Prostate gland (tissue), 2 donors: ENCODE measurements around the gene ADCY6. TPM values are rescaled to one million over a fixed set of nuclear protein-coding genes. Genes with fewer than 3 reads are reported as not detected.

Source experiments
- DNase-seq: peaks from one replicate; pipeline ENCODE4 v3.0.0-alpha.2; 2019; ENCODE audit warnings: low spot score
- H3K27ac ChIP-seq, 2 donors: fragments of 200-600 bp; sonication (generic); 2 replicates each; pipeline ENCODE4 v1.5.1; 2017 to 2019
- H3K27me3 ChIP-seq: fragments of 200-600 bp; sonication (generic); replicated peaks from 2 replicates; pipeline ENCODE4 v1.5.1; 2019; ENCODE audit not compliant: insufficient read depth
- H3K36me3 ChIP-seq, 2 donors: fragments of 200-600 bp; sonication (generic); 1 replicate in 1 of 2; 2 replicates in 1 of 2; pipeline versions ENCODE4 v1.5.1 to v1.8.1; 2017 to 2019
- H3K4me1 ChIP-seq: fragments of 200-600 bp; sonication (generic); replicated peaks from 2 replicates; pipeline ENCODE4 v1.5.1; 2019
- H3K4me3 ChIP-seq, 2 donors: fragments of 200-600 bp; sonication (generic); 2 replicates each; pipeline ENCODE4 v1.5.1; 2017 to 2019
- H3K9me3 ChIP-seq: fragments of 200-600 bp; sonication (generic); 2 replicates; pipeline ENCODE4 v1.5.1; 2017
- CTCF ChIP-seq, 4 experiments: fragments of 200-600 bp in 2 of 4; fragments of 450-650 bp in 2 of 4; sonication (generic) in 2 of 4; IDR thresholded peaks; 1 replicate in 3 of 4; 2 replicates in 1 of 4; pipeline ENCODE4 v1.5.1; 2016 to 2019; ENCODE audit warnings: antibody characterized with exemption in 4 of 4, mild to moderate bottlenecking in 2 of 4, moderate library complexity in 2 of 4
- POLR2A ChIP-seq: fragments of 450-650 bp; IDR thresholded peaks from one replicate; pipeline ENCODE4 v1.6.1; 2016; ENCODE audit warnings: antibody characterized with exemption, mild to moderate bottlenecking
- POLR2AphosphoS5 ChIP-seq: sonication (generic); formaldehyde crosslinking; IDR thresholded peaks from one replicate; pipeline ENCODE4 v1.6.1; 2017; ENCODE audit warnings: antibody characterized with exemption
- WGBS: methylation state at CpG from one replicate; pipeline ENCODE4 v1.1.5; 2018; 5-methylcytosine and 5-hydroxymethylcytosine counted together
- intact Hi-C: fragments of 100-400 bp; cut with DNase I; formaldehyde crosslinking; loops from one replicate; pipeline ENCODE4 v1.14.2; 2022
- total RNA-seq, 2 donors: library from RNA; depleted of rRNA; stranded (reverse); fragments of >200 nt; gene quantifications; one replicate each; pipeline ENCODE4 v1.1.0, GENCODE V29; 2016

Gene ADCY6
- total RNA-seq, 2 donors from 2014 or later = 35.3 to 73.5 TPM

- H3K4me3 ChIP-seq = no peak overlapping the region
- H3K36me3 ChIP-seq = no peaks in the 10 kb centered on the region
- 50% methylated on average over 3 of the region's 3 CpGs for WGBS
- H3K9me3 ChIP-seq = no peaks in the 10 kb centered on the region
- intact Hi-C loops = no loop called here
- H3K27me3 ChIP-seq = no peaks in the 10 kb centered on the region
- no peak for DNase-seq
- H3K4me1 ChIP-seq = peaks cover 17% of the 10 kb centered on the region
- H3K27ac ChIP-seq = no peak overlapping the region
- no peak for TF ChIP-seq POLR2AphosphoS5
- no peak for TF ChIP-seq CTCF (IDR thresholded peaks at IDR 0.05)
- TF ChIP-seq POLR2A = no peak
Observed at GRCh38 chr12:48779869-48780268, 9.0 kb downstream of the ADCY6 start.

GRCh38 chr12:48777501-48778400 is 11.1 kb downstream of the ADCY6 start:
- WGBS = 82% methylated on average over 13 of the region's 16 CpGs
- H3K9me3 ChIP-seq = no peaks in the 10 kb centered on the region
- DNase-seq = no peak
- H3K27me3 ChIP-seq = no peaks in the 10 kb centered on the region
- peaks cover 17% of the 10 kb centered on the region for H3K4me1 ChIP-seq
- H3K4me3 ChIP-seq = no peak overlapping the region
- TF ChIP-seq POLR2A (no peak), POLR2AphosphoS5 (no peak), CTCF (IDR thresholded peaks at IDR 0.05) (no peak)
- H3K36me3 ChIP-seq = peaks cover 0 to 13% of the 10 kb centered on the region in 2 donors
- intact Hi-C loops = no loop called here
- H3K27ac ChIP-seq = no peak overlapping the region

- peaks cover 17% of the 10 kb centered on the region for H3K4me1 ChIP-seq
- 93% methylated on average over 6 of the region's 6 CpGs for WGBS
- no peak overlapping the region for H3K27ac ChIP-seq
- TF ChIP-seq CTCF (IDR thresholded peaks at IDR 0.05) (no peak), POLR2A (no peak), POLR2AphosphoS5 (no peak)
- no peaks in the 10 kb centered on the region for H3K27me3 ChIP-seq
- peaks cover 0 to 13% of the 10 kb centered on the region in 2 donors for H3K36me3 ChIP-seq
- intact Hi-C loops = no loop called here
- no peaks in the 10 kb centered on the region for H3K9me3 ChIP-seq
- H3K4me3 ChIP-seq = no peak overlapping the region
- DNase-seq = no peak
Observed at GRCh38 chr12:48776956-48777355, 11.9 kb downstream of the ADCY6 start.

GRCh38 chr12:48775991-48776649 is 12.8 kb downstream of the ADCY6 start:
- no peak overlapping the region for H3K4me3 ChIP-seq
- intact Hi-C loops = no loop called here
- H3K4me1 ChIP-seq = peaks cover 8% of the 10 kb centered on the region
- H3K36me3 ChIP-seq = peaks cover 0 to 13% of the 10 kb centered on the region in 2 donors
- no peaks in the 10 kb centered on the region for H3K27me3 ChIP-seq
- no peak overlapping the region for H3K27ac ChIP-seq
- 91% methylated on average over 29 of the region's 29 CpGs for WGBS
- no peak for DNase-seq
- no peak for TF ChIP-seq POLR2AphosphoS5
- no peak for TF ChIP-seq CTCF (IDR thresholded peaks at IDR 0.05)
- no peak for TF ChIP-seq POLR2A
- no peaks in the 10 kb centered on the region for H3K9me3 ChIP-seq
